ENCODE measurements around the gene PLEK. TPM values are rescaled to one million over a fixed set of nuclear protein-coding genes. Genes with fewer than 3 reads are reported as not detected.

The PLEK gene
- total and polyA plus RNA-seq, 4 donors, result 2.6 to 40.6 (median 4.6) TPM

DNA sequence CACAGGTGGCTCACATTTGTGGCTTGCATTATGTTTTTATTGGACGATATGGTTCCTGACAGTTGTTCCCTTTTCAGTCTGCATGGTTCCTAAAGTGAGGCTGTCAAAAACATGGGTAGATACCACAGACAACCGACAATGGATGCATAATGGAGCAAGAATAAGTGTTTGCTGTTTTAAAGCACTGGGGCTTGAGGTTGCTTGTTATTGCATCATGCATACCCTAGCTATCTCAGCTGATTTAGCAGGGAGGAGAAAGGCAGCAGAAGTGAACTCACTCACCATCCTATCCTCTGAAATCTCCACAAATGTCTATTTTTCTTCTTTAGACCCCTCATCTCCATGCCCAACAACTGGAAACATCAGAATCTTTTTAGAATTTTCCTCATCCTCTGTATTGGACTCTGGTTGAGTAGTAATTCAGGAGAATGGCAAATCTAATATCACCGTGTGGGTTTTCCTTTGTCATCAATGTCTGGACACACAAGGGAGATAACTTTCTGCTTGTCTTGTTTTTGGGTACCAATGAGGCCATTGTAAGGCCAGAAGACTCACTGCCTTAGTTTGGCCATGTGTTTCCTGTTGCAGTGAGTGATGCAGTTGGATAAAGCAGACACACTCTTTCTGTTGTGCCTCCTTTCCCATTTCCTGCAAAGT, 55.3 kb downstream of the PLEK start:
- no peaks in the 10 kb centered on the region for H3K4me1 ChIP-seq (ENCODE audit: control insufficient read depth in 4 of 4, insufficient read depth in 4 of 4, low read length in 3 of 4)
- no peaks in the 10 kb centered on the region for H3K9me3 ChIP-seq (ENCODE audit: control insufficient read depth in 4 of 4, low read length in 3 of 4)
- WGBS, result 80% methylated on average over 3 of the region's 3 CpGs
- TF ChIP-seq NR2F2 (IDR thresholded peaks at IDR 0.05) (no peak), GABPA (IDR thresholded peaks at IDR 0.05 in 1 of 2, conservative IDR thresholded peaks at IDR 0.05 in 1 of 2) (no peak), YY1 (IDR thresholded peaks at IDR 0.05) (no peak), HNF4G (IDR thresholded peaks at IDR 0.05) (no peak)
- H3K27ac ChIP-seq (ENCODE audit: low read depth in 1 of 2, low read length in 2 of 2), result no peak overlapping the region
- H3K36me3 ChIP-seq (ENCODE audit: control insufficient read depth in 4 of 4, insufficient read depth in 3 of 4, low read depth in 1 of 4, low read length in 3 of 4), result no peaks in the 10 kb centered on the region
- H3K4me3 ChIP-seq (ENCODE audit: low read depth in 1 of 3, low read length in 3 of 3), result no peak overlapping the region
- no peaks in the 10 kb centered on the region for H3K27me3 ChIP-seq (ENCODE audit: control insufficient read depth in 4 of 4, insufficient read depth in 4 of 4, low read length in 3 of 4)
- DNase-seq (ENCODE audit: low spot score), result no peak
- no peak overlapping the region for H3K9ac ChIP-seq (ENCODE audit: low read depth in 1 of 2, low read length in 2 of 2)

DNA sequence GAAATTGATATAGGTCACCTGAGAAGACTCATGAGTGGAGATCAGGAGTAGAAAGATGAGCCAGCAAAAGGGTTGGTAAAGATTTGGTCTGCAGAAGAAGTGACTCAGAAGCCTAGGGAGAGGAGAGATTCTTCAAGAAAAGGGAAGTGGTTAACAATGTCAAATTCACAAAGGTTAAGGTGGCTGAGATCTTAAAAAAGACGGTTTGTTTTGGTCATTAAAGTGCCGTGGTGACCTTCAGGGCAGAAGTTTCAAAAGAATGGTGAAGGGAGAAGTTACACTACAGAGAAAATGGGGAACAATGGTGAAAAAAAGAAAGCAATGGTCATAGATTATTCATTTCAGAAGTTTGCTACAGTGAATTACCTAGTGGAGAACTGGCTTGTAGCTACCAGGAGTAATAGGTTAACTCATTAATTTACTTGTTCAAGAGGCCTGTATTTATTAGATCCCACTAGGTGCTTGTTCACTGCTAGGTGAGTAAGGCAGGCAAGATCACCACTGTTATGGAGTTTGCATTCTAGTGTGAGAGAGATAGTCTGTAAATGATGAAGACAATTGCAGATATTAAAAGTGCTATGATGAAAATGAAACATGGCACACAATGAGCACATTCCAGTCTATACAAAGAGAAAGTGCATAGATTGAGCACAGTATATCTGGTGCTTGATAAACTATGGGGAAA, 59.0 kb downstream of the PLEK start:
- WGBS, result 59% methylated on average over 2 of the region's 2 CpGs
- H3K9ac ChIP-seq (ENCODE audit: low read depth in 1 of 2, low read length in 2 of 2), result no peak overlapping the region
- peaks cover 8 to 26% (median 18%) of the 10 kb centered on the region in 4 donors for H3K4me1 ChIP-seq (ENCODE audit: control insufficient read depth in 4 of 4, insufficient read depth in 4 of 4, low read length in 3 of 4)
- no peak for DNase-seq (ENCODE audit: low spot score)
- no peak overlapping the region for H3K4me3 ChIP-seq (ENCODE audit: low read depth in 1 of 3, low read length in 3 of 3)
- H3K36me3 ChIP-seq (ENCODE audit: control insufficient read depth in 4 of 4, insufficient read depth in 3 of 4, low read depth in 1 of 4, low read length in 3 of 4), result no peaks in the 10 kb centered on the region
- TF ChIP-seq NR2F2 (IDR thresholded peaks at IDR 0.05), result no peak
- no peak for TF ChIP-seq JUND (IDR thresholded peaks at IDR 0.05)
- TF ChIP-seq GABPA (IDR thresholded peaks at IDR 0.05 in 1 of 2, conservative IDR thresholded peaks at IDR 0.05 in 1 of 2), result no peak
- no peaks in the 10 kb centered on the region for H3K27me3 ChIP-seq (ENCODE audit: control insufficient read depth in 4 of 4, insufficient read depth in 4 of 4, low read length in 3 of 4)
- H3K9me3 ChIP-seq (ENCODE audit: control insufficient read depth in 4 of 4, low read length in 3 of 4), result no peaks in the 10 kb centered on the region
- no peak overlapping the region for H3K27ac ChIP-seq (ENCODE audit: low read depth in 1 of 2, low read length in 2 of 2)

DNA sequence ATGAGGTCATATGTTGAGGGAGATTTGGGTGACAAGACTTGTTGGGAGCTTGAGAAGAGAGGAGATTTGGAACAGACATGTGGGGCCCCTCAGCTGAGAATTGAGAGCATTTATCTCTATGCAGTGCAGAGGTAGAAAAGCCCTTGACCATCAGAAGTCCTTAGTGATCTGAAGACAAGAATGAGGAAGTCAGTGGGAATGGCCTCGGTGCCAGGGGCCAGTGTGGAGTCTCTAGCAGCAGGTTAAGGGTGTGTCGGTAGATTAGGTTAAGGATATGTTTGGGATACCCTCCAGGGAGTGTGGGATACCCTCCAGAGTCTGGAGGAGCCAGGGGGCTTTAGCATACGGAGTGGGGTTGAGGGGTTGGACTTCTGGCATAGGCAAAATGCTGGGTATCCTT, 60.4 kb downstream of the PLEK start:
- H3K4me3 ChIP-seq (ENCODE audit: low read depth in 1 of 3, low read length in 3 of 3), result no peak overlapping the region
- TF ChIP-seq EGR1 (IDR thresholded peaks at IDR 0.05; ENCODE audit: low read depth in 2 of 2) (no peak), GABPA (IDR thresholded peaks at IDR 0.05 in 1 of 2, conservative IDR thresholded peaks at IDR 0.05 in 1 of 2) (no peak)
- TF ChIP-seq, protein P1, sequence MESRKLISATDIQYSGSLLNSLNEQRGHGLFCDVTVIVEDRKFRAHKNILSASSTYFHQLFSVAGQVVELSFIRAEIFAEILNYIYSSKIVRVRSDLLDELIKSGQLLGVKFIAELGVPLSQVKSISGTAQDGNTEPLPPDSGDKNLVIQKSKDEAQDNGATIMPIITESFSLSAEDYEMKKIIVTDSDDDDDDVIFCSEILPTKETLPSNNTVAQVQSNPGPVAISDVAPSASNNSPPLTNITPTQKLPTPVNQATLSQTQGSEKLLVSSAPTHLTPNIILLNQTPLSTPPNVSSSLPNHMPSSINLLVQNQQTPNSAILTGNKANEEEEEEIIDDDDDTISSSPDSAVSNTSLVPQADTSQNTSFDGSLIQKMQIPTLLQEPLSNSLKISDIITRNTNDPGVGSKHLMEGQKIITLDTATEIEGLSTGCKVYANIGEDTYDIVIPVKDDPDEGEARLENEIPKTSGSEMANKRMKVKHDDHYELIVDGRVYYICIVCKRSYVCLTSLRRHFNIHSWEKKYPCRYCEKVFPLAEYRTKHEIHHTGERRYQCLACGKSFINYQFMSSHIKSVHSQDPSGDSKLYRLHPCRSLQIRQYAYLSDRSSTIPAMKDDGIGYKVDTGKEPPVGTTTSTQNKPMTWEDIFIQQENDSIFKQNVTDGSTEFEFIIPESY (IDR thresholded peaks at IDR 0.05), result no peak
- no peak overlapping the region for H3K27ac ChIP-seq (ENCODE audit: low read depth in 1 of 2, low read length in 2 of 2)
- no peaks in the 10 kb centered on the region for H3K9me3 ChIP-seq (ENCODE audit: control insufficient read depth in 4 of 4, low read length in 3 of 4)
- 88% methylated on average over 3 of the region's 3 CpGs for WGBS
- DNase-seq (ENCODE audit: low spot score), result no peak
- no peaks in the 10 kb centered on the region for H3K27me3 ChIP-seq (ENCODE audit: control insufficient read depth in 4 of 4, insufficient read depth in 4 of 4, low read length in 3 of 4)
- H3K36me3 ChIP-seq (ENCODE audit: control insufficient read depth in 4 of 4, insufficient read depth in 3 of 4, low read depth in 1 of 4, low read length in 3 of 4), result no peaks in the 10 kb centered on the region
- H3K4me1 ChIP-seq (ENCODE audit: control insufficient read depth in 4 of 4, insufficient read depth in 4 of 4, low read length in 3 of 4), result peaks cover 8 to 26% (median 18%) of the 10 kb centered on the region in 4 donors
- no peak overlapping the region for H3K9ac ChIP-seq (ENCODE audit: low read depth in 1 of 2, low read length in 2 of 2)

DNA sequence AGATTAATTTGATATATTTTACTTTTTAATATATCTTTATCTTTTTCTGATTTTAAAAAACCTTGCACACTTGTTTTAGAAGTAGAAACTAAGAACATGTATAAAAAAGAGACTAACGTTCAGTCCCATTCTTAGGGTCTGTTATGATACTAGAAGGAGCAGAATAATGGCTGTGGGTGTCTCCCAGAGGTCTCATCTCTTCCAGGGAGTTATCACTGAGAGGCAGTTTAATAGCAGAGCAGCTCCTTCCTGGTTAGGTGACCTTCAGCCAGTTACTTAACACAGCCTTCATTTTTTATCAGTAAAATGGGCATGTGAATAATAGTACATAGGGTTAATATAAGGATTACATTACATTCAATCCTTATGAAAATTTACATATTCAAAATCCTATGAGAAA, 61.4 kb downstream of the PLEK start:
- TF ChIP-seq, protein P2, sequence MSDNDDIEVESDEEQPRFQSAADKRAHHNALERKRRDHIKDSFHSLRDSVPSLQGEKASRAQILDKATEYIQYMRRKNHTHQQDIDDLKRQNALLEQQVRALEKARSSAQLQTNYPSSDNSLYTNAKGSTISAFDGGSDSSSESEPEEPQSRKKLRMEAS (IDR thresholded peaks at IDR 0.05), result no peak
- TF ChIP-seq GABPA (IDR thresholded peaks at IDR 0.05 in 1 of 2, conservative IDR thresholded peaks at IDR 0.05 in 1 of 2) (no peak), RXRA (IDR thresholded peaks at IDR 0.05) (no peak), HNF4A (conservative IDR thresholded peaks at IDR 0.05) (no peak), FOXA2 (IDR thresholded peaks at IDR 0.05) (no peak)
- Histone ChIP-seq H3K9me3 (ENCODE audit: control insufficient read depth in 4 of 4, low read length in 3 of 4) (no peaks in the 10 kb centered on the region), H3K4me3 (ENCODE audit: low read depth in 1 of 3, low read length in 3 of 3) (no peak overlapping the region), H3K4me1 (ENCODE audit: control insufficient read depth in 4 of 4, insufficient read depth in 4 of 4, low read length in 3 of 4) (peaks cover 8 to 35% (median 20%) of the 10 kb centered on the region in 4 donors), H3K27me3 (ENCODE audit: control insufficient read depth in 4 of 4, insufficient read depth in 4 of 4, low read length in 3 of 4) (no peaks in the 10 kb centered on the region), H3K9ac (ENCODE audit: low read depth in 1 of 2, low read length in 2 of 2) (no peak overlapping the region), H3K36me3 (ENCODE audit: control insufficient read depth in 4 of 4, insufficient read depth in 3 of 4, low read depth in 1 of 4, low read length in 3 of 4) (no peaks in the 10 kb centered on the region), H3K27ac (ENCODE audit: low read depth in 1 of 2, low read length in 2 of 2) (peak overlapping the region; percentile 65 to 77)
- no peak for DNase-seq (ENCODE audit: low spot score)
- 90% methylated on average over 1 of the region's 1 CpG for WGBS
